ENCODE results near the gene PSME3.

GRCh38 chr17:42845918-42846593 lies 12.9 kb downstream of the PSME3 start:
- TF ChIP-seq CTCF (IDR thresholded peaks at IDR 0.05; ENCODE audit: poor library complexity) (no peak), EZH2 (IDR thresholded peaks at IDR 0.05; ENCODE audit: borderline replicate concordance) (no peak), EZH2phosphoT487 (IDR thresholded peaks at IDR 0.05; ENCODE audit: low read depth, severe bottlenecking, unreplicated experiment) (no peak)
